ENCODE results near the gene DAAM1. TPM values are rescaled to one million over a fixed set of nuclear protein-coding genes. Genes with fewer than 3 reads are reported as not detected.

Gene DAAM1
- polyA plus RNA-seq, 2 of the 4 experiments (the other 2 are of a cell fraction): 6.8 to 10.8 TPM

GRCh38 chr14:59294662-59294992 is 106.2 kb downstream of the DAAM1 start:
- no peak for TF ChIP-seq BHLHE40 (IDR thresholded peaks at IDR 0.05; ENCODE audit: low read depth, low read length)
- TF ChIP-seq KDM1A (IDR thresholded peaks at IDR 0.05; ENCODE audit: low read depth): no peak
- TF ChIP-seq CHD2 (IDR thresholded peaks at IDR 0.05; ENCODE audit: low read length, partially characterized antibody): no peak
- no peak for TF ChIP-seq HOXA7 (CRISPR knock-in tag; IDR thresholded peaks at IDR 0.05)
- TF ChIP-seq JUN (IDR thresholded peaks at IDR 0.05): no peak
- no peak for TF ChIP-seq SMC3 (IDR thresholded peaks at IDR 0.05)
- no peak for TF ChIP-seq MAZ (IDR thresholded peaks at IDR 0.05; ENCODE audit: borderline replicate concordance, low read depth, low read length)
- TF ChIP-seq NPAS2 (CRISPR knock-in tag; IDR thresholded peaks at IDR 0.05; ENCODE audit: borderline replicate concordance): no peak
- no peak for TF ChIP-seq EHF (CRISPR knock-in tag; IDR thresholded peaks at IDR 0.05)
- TF ChIP-seq HMGXB4 (CRISPR knock-in tag; IDR thresholded peaks at IDR 0.05; ENCODE audit: borderline replicate concordance): no peak
- TF ChIP-seq CBX8 (IDR thresholded peaks at IDR 0.05): no peak
- no peak for TF ChIP-seq GATA3 (IDR thresholded peaks at IDR 0.05; ENCODE audit: borderline replicate concordance)
- no peak for TF ChIP-seq REST (IDR thresholded peaks at IDR 0.05)
- no peak for TF ChIP-seq FOXS1 (CRISPR knock-in tag; IDR thresholded peaks at IDR 0.05)
- TF ChIP-seq HOXB5 (CRISPR knock-in tag; IDR thresholded peaks at IDR 0.05): no peak
- no peak for TF ChIP-seq TP53 (CRISPR knock-in tag; IDR thresholded peaks at IDR 0.05)
- H3K4me2 ChIP-seq: no peak overlapping the region

GRCh38 chr14:59295951-59296350 is 107.5 kb downstream of the DAAM1 start:
- FAIRE-seq: no peak
- DNase-seq (ENCODE audit: low read depth in 1 of 2, low spot score in 1 of 2): no peak
- POLR2A ChIA-PET: no interaction called here

More at GRCh38 chr14:59294662-59294992, 106.2 kb downstream of the DAAM1 start:
- FAIRE-seq: no peak
- ChIA-PET CTCF (no interaction called here), POLR2A (no interaction called here)
- DNase-seq (ENCODE audit: low read depth in 1 of 2, low spot score in 1 of 2): no peak
- no peaks in the 10 kb centered on the region for H3K4me1 ChIP-seq
- no peak overlapping the region for H3K27ac ChIP-seq
- WGBS (ENCODE audit: missing lambda C conversion rate): 72% methylated on average over 1 of the region's 1 CpG
- H3K4me3 ChIP-seq: no peak overlapping the region
- no peaks in the 10 kb centered on the region for H3K9me3 ChIP-seq
- ATAC-seq: no peak

More at GRCh38 chr14:59295951-59296350, 107.5 kb downstream of the DAAM1 start:
- Histone ChIP-seq H3K27ac (no peak overlapping the region), H3K4me2 (no peak overlapping the region), H3K9me3 (no peaks in the 10 kb centered on the region), H3K4me1 (no peaks in the 10 kb centered on the region), H3K4me3 (no peak overlapping the region)
- no peak for ATAC-seq
- CTCF ChIA-PET: interaction anchor here (1.3 to 1.6 kb wide), 2 partner anchors 33 to 34 kb away, joined by 3 read pairs; no protein-coding TSS in a partner anchor
- TF ChIP-seq EHF (CRISPR knock-in tag; IDR thresholded peaks at IDR 0.05): no peak
- TF ChIP-seq TFCP2L1 (CRISPR knock-in tag; IDR thresholded peaks at IDR 0.05): no peak
- TF ChIP-seq ESRRA (IDR thresholded peaks at IDR 0.05; ENCODE audit: borderline replicate concordance, low read length): no peak
- no peak for TF ChIP-seq PBX3 (IDR thresholded peaks at IDR 0.05)
- TF ChIP-seq HES2 (IDR thresholded peaks at IDR 0.05): no peak
- no peak for TF ChIP-seq MAFK (IDR thresholded peaks at IDR 0.05; ENCODE audit: partially characterized antibody)
- TF ChIP-seq RARB (CRISPR knock-in tag; IDR thresholded peaks at IDR 0.05): no peak
- no peak for TF ChIP-seq MAZ (IDR thresholded peaks at IDR 0.05; ENCODE audit: borderline replicate concordance, low read depth, low read length)
- TF ChIP-seq KDM5A (IDR thresholded peaks at IDR 0.05): no peak

Data from A549 (cell line).